Osteoblast (primary cell): ENCODE data around the gene ZNF467. TPM values are rescaled to one million over a fixed set of nuclear protein-coding genes. Genes with fewer than 3 reads are reported as not detected.

Source experiments
- DNase-seq: peaks from one replicate; pipeline ENCODE4 v3.0.0; 2011; ENCODE audit warnings: low spot score, mixed read lengths; ENCODE audit not compliant: insufficient read length; ENCODE audit errors: missing footprints
- H2AFZ ChIP-seq: 2 replicates; pipeline ENCODE4 v1.6.0; 2011; ENCODE audit warnings: mild to moderate bottlenecking, low read length
- H3K27ac ChIP-seq: 2 replicates; pipeline ENCODE4 v1.5.1; 2011; ENCODE audit warnings: mild to moderate bottlenecking, low read depth, low read length, moderate library complexity
- H3K27me3 ChIP-seq: 2 replicates; pipeline ENCODE4 v1.6.0; 2012; ENCODE audit warnings: mild to moderate bottlenecking, control low read depth, inconsistent platforms, low read length, moderate library complexity; ENCODE audit not compliant: insufficient read depth
- H3K36me3 ChIP-seq: 2 replicates; pipeline ENCODE4 v1.5.1; 2011; ENCODE audit warnings: mild to moderate bottlenecking, low read length, control low read depth, moderate library complexity; ENCODE audit not compliant: insufficient read depth
- H3K4me1 ChIP-seq: 2 replicates; pipeline ENCODE4 v1.5.1; 2011; ENCODE audit warnings: mild to moderate bottlenecking, low read length, control low read depth, moderate library complexity; ENCODE audit not compliant: insufficient read depth
- H3K4me2 ChIP-seq: 2 replicates; pipeline ENCODE4 v1.6.0; 2011; ENCODE audit warnings: mild to moderate bottlenecking, low read length; ENCODE audit not compliant: insufficient read depth
- H3K4me3 ChIP-seq: fragments of 200-600 bp; sonication (generic); 3 replicates; pipeline ENCODE4 v1.5.1; 2012; ENCODE audit warnings: mild to moderate bottlenecking, low read length, inconsistent platforms; ENCODE audit not compliant: insufficient read depth
- H3K79me2 ChIP-seq: 2 replicates; pipeline ENCODE4 v1.6.0; 2012; ENCODE audit warnings: mild to moderate bottlenecking, low read length, control low read depth, inconsistent platforms; ENCODE audit not compliant: insufficient read depth
- H3K9me3 ChIP-seq: 2 replicates; pipeline ENCODE4 v1.5.1; 2011; ENCODE audit warnings: low read depth, low read length, control low read depth
- H4K20me1 ChIP-seq: 2 replicates; pipeline ENCODE4 v1.6.0; 2012; ENCODE audit warnings: mild to moderate bottlenecking, low read length, control low read depth; ENCODE audit not compliant: insufficient read depth
- CTCF ChIP-seq: IDR thresholded peaks from 2 replicates; pipeline ENCODE4 v1.5.1; 2011; ENCODE audit warnings: mild to moderate bottlenecking, low read depth, low read length, moderate library complexity; ENCODE audit errors: extremely low read depth
- total RNA-seq: library from RNA; depleted of rRNA; stranded (reverse); fragments of >200 nt; gene quantifications from 2 replicates; pipeline ENCODE4 v1.2.3, GENCODE V29; 2012

ZNF467 gene
- total RNA-seq, 1 donor, result not detected

- H3K36me3 ChIP-seq, result no peaks in the 10 kb centered on the region
- no peaks in the 10 kb centered on the region for H3K9me3 ChIP-seq
- H3K27me3 ChIP-seq, result peaks cover 27% of the 10 kb centered on the region
- no peak overlapping the region for H3K27ac ChIP-seq
- no peak for TF ChIP-seq CTCF
- no peaks in the 10 kb centered on the region for H4K20me1 ChIP-seq
- H2AFZ ChIP-seq, result no peak overlapping the region
- no peak for DNase-seq
- H3K79me2 ChIP-seq, result no peaks in the 10 kb centered on the region
- H3K4me1 ChIP-seq, result no peaks in the 10 kb centered on the region
- no peak overlapping the region for H3K4me2 ChIP-seq
- H3K4me3 ChIP-seq, result no peak overlapping the region
Measured at GRCh38 chr7:149778327-149778637, 4.9 kb upstream of the ZNF467 start.

- Histone ChIP-seq H3K4me3 (no peak overlapping the region), H2AFZ (no peak overlapping the region), H3K9me3 (no peaks in the 10 kb centered on the region), H3K4me1 (no peaks in the 10 kb centered on the region), H3K27ac (no peak overlapping the region), H3K27me3 (peaks cover 30% of the 10 kb centered on the region), H4K20me1 (no peaks in the 10 kb centered on the region), H3K36me3 (no peaks in the 10 kb centered on the region), H3K4me2 (no peak overlapping the region), H3K79me2 (no peaks in the 10 kb centered on the region)
- no peak for TF ChIP-seq CTCF
- no peak for DNase-seq
Measured at GRCh38 chr7:149777551-149778326, 4.4 kb upstream of the ZNF467 start.

GRCh38 chr7:149776848-149777407 is 3.5 kb upstream of the ZNF467 start:
- Histone ChIP-seq H4K20me1 (no peaks in the 10 kb centered on the region), H3K4me3 (no peak overlapping the region), H2AFZ (no peak overlapping the region), H3K27me3 (peaks cover 30% of the 10 kb centered on the region), H3K36me3 (no peaks in the 10 kb centered on the region), H3K27ac (no peak overlapping the region), H3K9me3 (no peaks in the 10 kb centered on the region), H3K4me1 (no peaks in the 10 kb centered on the region), H3K4me2 (no peak overlapping the region), H3K79me2 (no peaks in the 10 kb centered on the region)
- DNase-seq, result no peak
- no peak for TF ChIP-seq CTCF

- no peak for TF ChIP-seq CTCF
- DNase-seq, result no peak
- H2AFZ ChIP-seq, result no peak overlapping the region
Measured at GRCh38 chr7:149776289-149776688, 2.9 kb upstream of the ZNF467 start.

More at GRCh38 chr7:149776289-149776688, 2.9 kb upstream of the ZNF467 start:
- Histone ChIP-seq H3K79me2 (no peaks in the 10 kb centered on the region), H3K4me3 (no peak overlapping the region), H3K27me3 (peaks cover 30% of the 10 kb centered on the region), H3K4me1 (no peaks in the 10 kb centered on the region), H3K4me2 (no peak overlapping the region), H3K27ac (no peak overlapping the region), H3K36me3 (no peaks in the 10 kb centered on the region), H3K9me3 (no peaks in the 10 kb centered on the region), H4K20me1 (no peaks in the 10 kb centered on the region)
